H1 (cell line): ENCODE results near the gene VPS13D. TPM values are rescaled to one million over a fixed set of nuclear protein-coding genes. Genes with fewer than 3 reads are reported as not detected.

Source experiments
- CTCF ChIA-PET: fragments of 300-600 bp; sonication (Branson Sonifier 250); formaldehyde crosslinking; loops from one replicate; lab custom pipeline; 2021; ENCODE audit not compliant: partially characterized antibody; lab: Charles Lee
- POLR2A ChIA-PET: fragments of 300-600 bp; sonication (Branson Sonifier 250); formaldehyde crosslinking; loops from one replicate; lab custom pipeline; 2021; ENCODE audit warnings: inconsistent platforms; ENCODE audit not compliant: partially characterized antibody; lab: Charles Lee
- DNase-seq, 2 experiments: peaks; one replicate each; pipeline versions ENCODE4 v3.0.0 to v3.0.0-alpha.2; 2010 to 2022; ENCODE audit warnings: low spot score in 2 of 2, low read depth in 1 of 2, mixed read lengths in 1 of 2
- FAIRE-seq: peaks from 2 replicates; lab custom pipeline; 2011; peaks lifted over from hg19 to GRCh38; lab: Jason Lieb, UNC
- H2AFZ ChIP-seq: 2 replicates; pipeline ENCODE4 v1.8.1; 2012; ENCODE audit warnings: low read length, inconsistent platforms
- H2AK5ac ChIP-seq: 2 replicates; pipeline ENCODE4 v1.6.1; 2013; ENCODE audit warnings: low read depth, low read length
- H2BK120ac ChIP-seq: replicated peaks from 2 replicates; pipeline ENCODE3; 2013; ENCODE audit warnings: low read depth, low read length, inconsistent platforms
- H2BK12ac ChIP-seq: 2 replicates; pipeline ENCODE4 v1.6.1; 2013; ENCODE audit warnings: low read depth, low read length
- H2BK15ac ChIP-seq: 2 replicates; pipeline ENCODE4 v1.6.1; 2013; ENCODE audit warnings: low read length
- H2BK20ac ChIP-seq: 2 replicates; pipeline ENCODE4 v1.6.1; 2013; ENCODE audit warnings: low read length
- H2BK5ac ChIP-seq: 2 replicates; pipeline ENCODE4 v1.6.1; 2013; ENCODE audit warnings: low read depth, low read length
- H3K14ac ChIP-seq: 2 replicates; pipeline ENCODE4 v1.6.1; 2013; ENCODE audit warnings: inconsistent platforms; ENCODE audit not compliant: insufficient read length
- H3K18ac ChIP-seq: 2 replicates; pipeline ENCODE4 v1.6.1; 2013; ENCODE audit warnings: low read length; ENCODE audit errors: extremely low read depth
- H3K23ac ChIP-seq: 2 replicates; pipeline ENCODE4 v1.6.1; 2013; ENCODE audit warnings: inconsistent platforms; ENCODE audit not compliant: insufficient read length
- H3K23me2 ChIP-seq: 2 replicates; pipeline ENCODE4 v1.6.1; 2013; ENCODE audit warnings: low read depth, low read length
- H3K27ac ChIP-seq: 2 replicates; pipeline ENCODE4 v1.6.1; 2011; ENCODE audit warnings: low read depth, low read length, inconsistent platforms
- H3K27me3 ChIP-seq, 4 experiments: replicated peaks in 1 of 4; 1 replicate in 1 of 4; 2 replicates in 3 of 4; pipeline versions ENCODE4 v1.6.1 to v1.8.1; 2011 to 2013; ENCODE audit warnings: low read length in 3 of 4, mild to moderate bottlenecking in 3 of 4, inconsistent platforms in 2 of 4, mixed read lengths in 2 of 4, moderate library complexity in 1 of 4; ENCODE audit not compliant: control insufficient read depth in 3 of 4, insufficient read depth in 3 of 4; ENCODE audit errors: extremely low read depth in 1 of 4
- H3K36me3 ChIP-seq, 4 experiments: 2 replicates each; pipeline versions ENCODE4 v1.6.1 to v1.8.1; 2011 to 2013; ENCODE audit warnings: mild to moderate bottlenecking in 4 of 4, low read length in 3 of 4, moderate library complexity in 2 of 4, control low read depth in 1 of 4, inconsistent platforms in 1 of 4; ENCODE audit not compliant: insufficient read depth in 4 of 4, control insufficient read depth in 2 of 4
- H3K4ac ChIP-seq: replicated peaks from 2 replicates; pipeline ENCODE3; 2013; ENCODE audit warnings: low read length, low read depth, mixed read lengths, inconsistent platforms; ENCODE audit not compliant: insufficient read length
- H3K4me1 ChIP-seq, 4 experiments: replicated peaks in 1 of 4; 1 replicate in 1 of 4; 2 replicates in 3 of 4; pipeline versions ENCODE4 v1.6.1 to v1.8.1; 2011 to 2013; ENCODE audit warnings: low read length in 3 of 4, inconsistent platforms in 2 of 4, mixed read lengths in 1 of 4; ENCODE audit not compliant: insufficient read depth in 4 of 4, control insufficient read depth in 3 of 4
- H3K4me2 ChIP-seq, 2 experiments: 2 replicates each; pipeline versions ENCODE4 v1.6.1 to v1.8.1; 2011 to 2013; ENCODE audit warnings: low read depth in 2 of 2, low read length in 2 of 2, control low read depth in 1 of 2, inconsistent platforms in 1 of 2, mild to moderate bottlenecking in 1 of 2; ENCODE audit not compliant: insufficient read depth in 1 of 2
- H3K4me3 ChIP-seq, 4 experiments: fragments of 200-600, 300-600 bp in 1 of 4; sonication (generic), shearing (Covaris generic), sonication (Bioruptor Twin) in 1 of 4; 2 replicates each; pipeline versions ENCODE4 v1.5.1 to v1.8.1; 2011 to 2016; ENCODE audit warnings: low read length in 4 of 4, low read depth in 3 of 4, control low read depth in 2 of 4, inconsistent platforms in 2 of 4, mild to moderate bottlenecking in 2 of 4, mixed read lengths in 1 of 4, moderate library complexity in 1 of 4; ENCODE audit not compliant: insufficient read depth in 2 of 4; ENCODE audit errors: extremely low read depth in 1 of 4
- H3K56ac ChIP-seq: replicated peaks from 2 replicates; pipeline ENCODE3; 2013; ENCODE audit warnings: low read depth, mild to moderate bottlenecking, mixed read lengths, low read length, inconsistent platforms; ENCODE audit not compliant: insufficient read length
- H3K79me1 ChIP-seq: 2 replicates; pipeline ENCODE4 v1.6.1; 2013; ENCODE audit warnings: low read depth, low read length, control low read depth
- H3K79me2 ChIP-seq, 2 experiments: 2 replicates each; pipeline versions ENCODE4 v1.6.1 to v1.8.1; 2012 to 2013; ENCODE audit warnings: low read length in 2 of 2, mild to moderate bottlenecking in 2 of 2, inconsistent platforms in 1 of 2; ENCODE audit not compliant: insufficient read depth in 2 of 2, control insufficient read depth in 1 of 2
- H3K9ac ChIP-seq, 4 experiments: replicated peaks in 1 of 4; 1 replicate in 1 of 4; 2 replicates in 3 of 4; pipeline versions ENCODE4 v1.6.1 to v1.8.1; 2011 to 2013; ENCODE audit warnings: low read depth in 3 of 4, low read length in 3 of 4, control low read depth in 2 of 4, mild to moderate bottlenecking in 2 of 4, moderate library complexity in 2 of 4, inconsistent platforms in 1 of 4; ENCODE audit errors: extremely low read depth in 1 of 4
- H3K9me3 ChIP-seq, 2 experiments: 2 replicates each; pipeline versions ENCODE4 v1.6.1 to v1.8.1; 2012 to 2013; ENCODE audit warnings: mild to moderate bottlenecking in 2 of 2, moderate library complexity in 2 of 2, control low read depth in 1 of 2, inconsistent platforms in 1 of 2, low read depth in 1 of 2, low read length in 1 of 2, mixed read lengths in 1 of 2; ENCODE audit not compliant: insufficient read depth in 2 of 2
- H4K20me1 ChIP-seq, 2 experiments: replicated peaks in 1 of 2; 2 replicates each; pipeline versions ENCODE3 to v1.8.1; 2011 to 2013; ENCODE audit warnings: inconsistent platforms in 2 of 2, low read length in 2 of 2, mild to moderate bottlenecking in 1 of 2; ENCODE audit not compliant: insufficient read depth in 2 of 2, control insufficient read depth in 1 of 2
- H4K5ac ChIP-seq: 2 replicates; pipeline ENCODE4 v1.6.1; 2013; ENCODE audit warnings: low read length, low read depth, mixed read lengths, inconsistent platforms; ENCODE audit not compliant: insufficient read length
- H4K8ac ChIP-seq: 2 replicates; pipeline ENCODE4 v1.8.0; 2013; ENCODE audit warnings: mild to moderate bottlenecking, moderate library complexity, low read length, inconsistent platforms; ENCODE audit not compliant: insufficient read depth; ENCODE audit errors: extremely low read depth
- H4K91ac ChIP-seq: replicated peaks from 2 replicates; pipeline ENCODE3; 2013; ENCODE audit warnings: low read length, mixed read lengths, inconsistent platforms; ENCODE audit not compliant: insufficient read length
- CBX5 ChIP-seq: fragments of 300-800, 300-1000 bp; sonication (generic); IDR thresholded peaks from 2 replicates; pipeline ENCODE4 v1.7.1; 2016; ENCODE audit warnings: antibody characterized with exemption, low read length, low read depth
- CEBPB ChIP-seq: IDR thresholded peaks from 2 replicates; pipeline ENCODE4 v1.6.1; 2012; ENCODE audit warnings: low read depth, low read length
- E2F6 ChIP-seq: IDR thresholded peaks from 2 replicates; pipeline ENCODE4 v1.6.1; 2012; ENCODE audit warnings: inconsistent platforms
- TBP ChIP-seq: IDR thresholded peaks from 2 replicates; pipeline ENCODE4 v1.6.1; 2011; ENCODE audit warnings: low read depth, low read length, improper control_type of control experiment
- YY1 ChIP-seq: IDR thresholded peaks from 2 replicates; pipeline ENCODE4 v1.6.1; 2011; ENCODE audit warnings: low read depth, mild to moderate bottlenecking, low read length
- WGBS, 2 experiments: shearing (Covaris generic) in 1 of 2; methylation state at CpG; one replicate each; pipeline versions ENCODE4 v1.1.6 to v1.1.7; 2013 to 2015; ENCODE audit warnings: low lambda C conversion rate in 2 of 2, mixed read lengths in 2 of 2, inconsistent platforms in 1 of 2, low coverage in 1 of 2, missing lambda C conversion rate in 1 of 2; ENCODE audit not compliant: insufficient replicate concordance in 2 of 2, insufficient coverage in 1 of 2, insufficient read length in 1 of 2; ENCODE audit errors: extremely low coverage in 1 of 2, missing lambda C conversion rate in 1 of 2; 5-methylcytosine and 5-hydroxymethylcytosine counted together
- polyA plus RNA-seq, 7 experiments: library from polyadenylated mRNA; depleted of rRNA in 3 of 7; stranded (reverse) in 5 of 7; unstranded in 2 of 7; fragments of >200 nt in 5 of 7; fragments of 200-250 nt in 2 of 7; gene quantifications; 1 replicate in 5 of 7; 2 replicates in 1 of 7; 4 replicates in 1 of 7; pipeline versions ENCODE4 v1.2.1 to v1.2.3, GENCODE V29; 2011 to 2013; ENCODE audit warnings: missing spikeins in 2 of 7, mixed read lengths in 2 of 7
- total RNA-seq: library from RNA; stranded (reverse); fragmentation: NEBNext Ultra II Directional; extraction: Animal tissue kit (Norgen Biotek cat#: 25700); gene quantifications from 2 replicates; pipeline ENCODE4 v1.2.1, GENCODE V29; 2021

The VPS13D gene
- total and polyA plus RNA-seq, 2 of the 8 experiments (the other 6 are each of a cell fraction or from before 2014, with no cell fraction given), result 10.9 to 31.2 TPM

GRCh38 chr1:12372761-12373160 is 142.9 kb downstream of the VPS13D start:
- H3K18ac ChIP-seq, result no peak overlapping the region
- no peak overlapping the region for H2BK20ac ChIP-seq
- no peak for TF ChIP-seq CBX5
- no peak for TF ChIP-seq CEBPB
- no peak for TF ChIP-seq YY1
- no peak for TF ChIP-seq TBP
- TF ChIP-seq E2F6, result no peak
- H3K4me2 ChIP-seq, result no peak overlapping the region
- H3K9ac ChIP-seq, result no peak overlapping the region
- H2BK5ac ChIP-seq, result no peak overlapping the region
- no peak overlapping the region for H3K4ac ChIP-seq
- no peak overlapping the region for H3K27ac ChIP-seq
- H3K79me2 ChIP-seq, result no peaks in the 10 kb centered on the region
- H4K20me1 ChIP-seq, result no peaks in the 10 kb centered on the region
- no peak overlapping the region for H2BK120ac ChIP-seq
- H4K8ac ChIP-seq, result no peak overlapping the region
- H3K27me3 ChIP-seq, result no peaks in the 10 kb centered on the region
- H2BK12ac ChIP-seq, result no peak overlapping the region
- no peak overlapping the region for H2AFZ ChIP-seq
- H3K79me1 ChIP-seq, result no peaks in the 10 kb centered on the region
- no peaks in the 10 kb centered on the region for H3K23me2 ChIP-seq
- no peak overlapping the region for H2BK15ac ChIP-seq
- no peak overlapping the region for H3K4me3 ChIP-seq
- H3K56ac ChIP-seq, result no peak overlapping the region
- H2AK5ac ChIP-seq, result no peak overlapping the region
- H3K9me3 ChIP-seq, result no peaks in the 10 kb centered on the region
- peaks cover 0 to 17% (median 4%) of the 10 kb centered on the region in 4 experiments; a peak in 3 of 8 replicates for H3K36me3 ChIP-seq
- H3K4me1 ChIP-seq, result no peaks in the 10 kb centered on the region
- WGBS, 2 experiments, result 88% methylated on average over 3 of the region's 3 CpGs; no CpG with 5 or more reads in 1 of the 2 experiments
- CTCF ChIA-PET, result interaction anchor here (0.6 to 0.8 kb wide), 3 partner anchors 63 to 248 kb away, joined by 3 read pairs; no protein-coding TSS in a partner anchor
- DNase-seq, result no peak
- POLR2A ChIA-PET, result no interaction called here
- no peak overlapping the region for H4K91ac ChIP-seq
- H3K14ac ChIP-seq, result no peak overlapping the region
- FAIRE-seq, result no peak
- no peak overlapping the region for H3K23ac ChIP-seq
- no peak overlapping the region for H4K5ac ChIP-seq
